Nephron (organoid): ENCODE data around the gene ADAM11.

ENCODE experiments used
- H3K27ac Mint-ChIP-seq, 3 experiments: 2 replicates each; pipeline ENCODE4 v1.8.0; 2020; ENCODE audit warnings: mixed read lengths in 3 of 3, mild to moderate bottlenecking in 2 of 3, moderate library complexity in 1 of 3
- H3K27me3 Mint-ChIP-seq: 2 replicates; pipeline ENCODE4 v1.8.0; 2021; ENCODE audit warnings: low read depth, mild to moderate bottlenecking, moderate library complexity, mixed read lengths
- H3K36me3 Mint-ChIP-seq: 2 replicates; pipeline ENCODE4 v1.8.0; 2020; ENCODE audit warnings: low read depth, mixed read lengths
- H3K4me1 Mint-ChIP-seq: 2 replicates; pipeline ENCODE4 v1.8.0; 2020; ENCODE audit warnings: mixed read lengths
- H3K4me3 Mint-ChIP-seq, 3 experiments: 2 replicates each; pipeline ENCODE4 v1.8.0; 2020; ENCODE audit warnings: mild to moderate bottlenecking in 3 of 3, mixed read lengths in 3 of 3, moderate library complexity in 2 of 3
- H3K9me3 Mint-ChIP-seq: 2 replicates; pipeline ENCODE4 v1.8.0; 2020; ENCODE audit warnings: mixed read lengths
- CTCF ChIP-seq, 3 experiments: fragments of 200-600 bp; sonication (generic); IDR thresholded peaks; one replicate each; pipeline ENCODE4 v1.5.0; 2021; ENCODE audit warnings: antibody characterized with exemption in 3 of 3; ENCODE audit not compliant: unreplicated experiment in 3 of 3

Gene ADAM11

GRCh38 chr17:44830359-44831288, 71.8 kb downstream of the ADAM11 start:
- Mint-ChIP-seq H3K27me3 (no peaks in the 10 kb centered on the region), H3K4me3 (peak overlapping the region; percentile 90 to 94 (median 92)), H3K4me1 (peaks cover 12% of the 10 kb centered on the region), H3K9me3 (no peaks in the 10 kb centered on the region), H3K36me3 (no peaks in the 10 kb centered on the region), H3K27ac (peak overlapping the region; percentile 90 to 97 (median 93))
- no peak for TF ChIP-seq CTCF (IDR thresholded peaks at IDR 0.05; ENCODE audit: unreplicated experiment in 3 of 3)

- Mint-ChIP-seq H3K9me3 (no peaks in the 10 kb centered on the region), H3K4me3 (peak overlapping the region; percentile 90 to 94 (median 92)), H3K36me3 (no peaks in the 10 kb centered on the region), H3K27ac (no peak overlapping the region), H3K4me1 (peaks cover 12% of the 10 kb centered on the region), H3K27me3 (no peaks in the 10 kb centered on the region)
- no peak for TF ChIP-seq CTCF (IDR thresholded peaks at IDR 0.05; ENCODE audit: unreplicated experiment in 3 of 3)
These were observed 72.6 kb downstream of the ADAM11 start for GRCh38 chr17:44831371-44831770.
